Duodenal mucosa (tissue), 2 donors: ENCODE results near the gene ZNF496.

Experiments
- H3K27ac ChIP-seq: one replicate; pipeline ENCODE4 v1.7.0; 2013; ENCODE audit warnings: low read depth, low read length
- H3K27me3 ChIP-seq, 2 donors: one replicate each; pipeline ENCODE4 v1.7.0; 2013; ENCODE audit warnings: low read length in 2 of 2, control low read depth in 1 of 2; ENCODE audit not compliant: insufficient read depth in 2 of 2, control insufficient read depth in 1 of 2
- H3K36me3 ChIP-seq, 2 donors: one replicate each; pipeline ENCODE4 v1.7.0; 2013; ENCODE audit warnings: low read length in 2 of 2, control low read depth in 1 of 2; ENCODE audit not compliant: insufficient read depth in 2 of 2, control insufficient read depth in 1 of 2
- H3K4me1 ChIP-seq, 2 donors: one replicate each; pipeline ENCODE4 v1.7.0; 2013; ENCODE audit warnings: low read length in 2 of 2, control low read depth in 1 of 2; ENCODE audit not compliant: insufficient read depth in 2 of 2, control insufficient read depth in 1 of 2
- H3K4me3 ChIP-seq, 2 donors: one replicate each; pipeline ENCODE4 v1.7.0; 2013; ENCODE audit warnings: low read length in 2 of 2, low read depth in 1 of 2
- H3K9ac ChIP-seq, 2 donors: one replicate each; pipeline ENCODE4 v1.7.0; 2013; ENCODE audit warnings: low read length in 2 of 2, low read depth in 1 of 2
- H3K9me3 ChIP-seq, 2 donors: one replicate each; pipeline ENCODE4 v1.7.0; 2013; ENCODE audit warnings: low read length in 2 of 2, control low read depth in 1 of 2; ENCODE audit not compliant: control insufficient read depth in 1 of 2

The ZNF496 gene

GRCh38 chr1:247287460-247287859, 44.2 kb downstream of the ZNF496 start:
- Histone ChIP-seq H3K9me3 (peaks cover 0 to 11% of the 10 kb centered on the region in 2 donors), H3K36me3 (no peaks in the 10 kb centered on the region), H3K4me1 (no peaks in the 10 kb centered on the region), H3K4me3 (no peak overlapping the region), H3K9ac (no peak overlapping the region), H3K27me3 (no peaks in the 10 kb centered on the region), H3K27ac (no peak overlapping the region)

- Histone ChIP-seq H3K27ac (no peak overlapping the region), H3K4me3 (no peak overlapping the region), H3K27me3 (no peaks in the 10 kb centered on the region), H3K9ac (no peak overlapping the region), H3K36me3 (no peaks in the 10 kb centered on the region), H3K4me1 (no peaks in the 10 kb centered on the region), H3K9me3 (peaks cover 0 to 11% of the 10 kb centered on the region in 2 donors)
Measured at GRCh38 chr1:247286134-247286670, 45.5 kb downstream of the ZNF496 start.

GRCh38 chr1:247281001-247281574, 50.6 kb downstream of the ZNF496 start:
- Histone ChIP-seq H3K27ac (no peak overlapping the region), H3K4me3 (no peak overlapping the region), H3K4me1 (no peaks in the 10 kb centered on the region)

GRCh38 chr1:247277191-247277590, 54.5 kb downstream of the ZNF496 start:
- Histone ChIP-seq H3K9me3 (no peaks in the 10 kb centered on the region), H3K27ac (no peak overlapping the region), H3K4me3 (no peak overlapping the region), H3K36me3 (no peaks in the 10 kb centered on the region), H3K9ac (no peak overlapping the region), H3K27me3 (no peaks in the 10 kb centered on the region), H3K4me1 (no peaks in the 10 kb centered on the region)

More at GRCh38 chr1:247281001-247281574, 50.6 kb downstream of the ZNF496 start:
- H3K27me3 ChIP-seq = no peaks in the 10 kb centered on the region
- H3K9ac ChIP-seq = no peak overlapping the region
- no peaks in the 10 kb centered on the region for H3K36me3 ChIP-seq
- peaks cover 0 to 4% of the 10 kb centered on the region in 2 donors for H3K9me3 ChIP-seq

- H3K27ac ChIP-seq = no peak overlapping the region
- H3K4me3 ChIP-seq = no peak overlapping the region
- H3K27me3 ChIP-seq = no peaks in the 10 kb centered on the region
- peaks cover 2 to 4% of the 10 kb centered on the region in 2 donors for H3K9me3 ChIP-seq
- H3K9ac ChIP-seq = no peak overlapping the region
- no peaks in the 10 kb centered on the region for H3K4me1 ChIP-seq
- H3K36me3 ChIP-seq = no peaks in the 10 kb centered on the region
Measured at GRCh38 chr1:247274605-247275256, 56.9 kb downstream of the ZNF496 start.

GRCh38 chr1:247273013-247273412, 58.7 kb downstream of the ZNF496 start:
- no peak overlapping the region for H3K9ac ChIP-seq
- H3K4me3 ChIP-seq = no peak overlapping the region
- H3K27ac ChIP-seq = no peak overlapping the region

GRCh38 chr1:247270003-247270402, 61.7 kb downstream of the ZNF496 start:
- Histone ChIP-seq H3K4me3 (no peak overlapping the region), H3K36me3 (no peaks in the 10 kb centered on the region), H3K27ac (no peak overlapping the region), H3K9me3 (peaks cover 4 to 5% of the 10 kb centered on the region in 2 donors), H3K9ac (no peak overlapping the region), H3K4me1 (no peaks in the 10 kb centered on the region), H3K27me3 (no peaks in the 10 kb centered on the region)

More at GRCh38 chr1:247273013-247273412, 58.7 kb downstream of the ZNF496 start:
- Histone ChIP-seq H3K4me1 (no peaks in the 10 kb centered on the region), H3K9me3 (peaks cover 4 to 5% of the 10 kb centered on the region in 2 donors), H3K36me3 (no peaks in the 10 kb centered on the region), H3K27me3 (no peaks in the 10 kb centered on the region)

- Histone ChIP-seq H3K4me3 (no peak overlapping the region), H3K27me3 (no peaks in the 10 kb centered on the region), H3K27ac (no peak overlapping the region), H3K4me1 (no peaks in the 10 kb centered on the region), H3K9ac (no peak overlapping the region), H3K9me3 (peaks cover 4 to 5% of the 10 kb centered on the region in 2 donors), H3K36me3 (no peaks in the 10 kb centered on the region)
Measured at GRCh38 chr1:247269133-247269532, 62.5 kb downstream of the ZNF496 start.

- H3K36me3 ChIP-seq = no peaks in the 10 kb centered on the region
- no peak overlapping the region for H3K9ac ChIP-seq
- no peaks in the 10 kb centered on the region for H3K4me1 ChIP-seq
- H3K27me3 ChIP-seq = no peaks in the 10 kb centered on the region
- no peak overlapping the region for H3K4me3 ChIP-seq
- no peak overlapping the region for H3K27ac ChIP-seq
- peaks cover 5 to 6% of the 10 kb centered on the region in 2 donors for H3K9me3 ChIP-seq
Measured at GRCh38 chr1:247268390-247269045, 63.1 kb downstream of the ZNF496 start.

GRCh38 chr1:247266053-247266452, 65.6 kb downstream of the ZNF496 start:
- Histone ChIP-seq H3K4me1 (no peaks in the 10 kb centered on the region), H3K27me3 (no peaks in the 10 kb centered on the region), H3K36me3 (no peaks in the 10 kb centered on the region), H3K4me3 (no peak overlapping the region), H3K27ac (no peak overlapping the region), H3K9me3 (peaks cover 5 to 8% of the 10 kb centered on the region in 2 donors), H3K9ac (no peak overlapping the region)
